Amygdala (tissue), 56 donors: ENCODE results near the gene TMEM131.
"Not testable (repeated sequence)": the region's sequence is repeated elsewhere in the genome, so short reads cannot be mapped to it uniquely, and the experiment has no call there.

Experiments used
- DNase-seq, 56 donors: peaks; one replicate each; lab custom pipeline; 2025; lab: John Stamatoyannopoulos, UW

TMEM131 gene

GRCh38 chr2:97869722-97870346 lies 125.9 kb downstream of the TMEM131 start:
- no peak for DNase-seq

GRCh38 chr2:97868986-97869721 lies 126.6 kb downstream of the TMEM131 start:
- peak in 1 of 56 donors; percentile 6 for DNase-seq

- no peak for DNase-seq
Measured at GRCh38 chr2:97863829-97864228, 131.9 kb downstream of the TMEM131 start.

- no peak for DNase-seq
Measured at GRCh38 chr2:97861177-97861576, 134.6 kb downstream of the TMEM131 start.

GRCh38 chr2:97858442-97858841 lies 137.3 kb downstream of the TMEM131 start:
- DNase-seq: no peak

- no peak for DNase-seq
Measured at GRCh38 chr2:97857553-97857952, 138.2 kb downstream of the TMEM131 start.

- DNase-seq: not testable (repeated sequence)
Measured at GRCh38 chr2:97853057-97853456, 142.7 kb downstream of the TMEM131 start.

- DNase-seq: no peak
Measured at GRCh38 chr2:97851172-97851571, 144.6 kb downstream of the TMEM131 start.

GRCh38 chr2:97849881-97850528 lies 145.7 kb downstream of the TMEM131 start:
- DNase-seq: no peak

- no peak for DNase-seq
Measured at GRCh38 chr2:97848306-97848705, 147.4 kb downstream of the TMEM131 start.

- DNase-seq: not testable (repeated sequence)
Measured at GRCh38 chr2:97846716-97847115, 149.0 kb downstream of the TMEM131 start.

- no peak for DNase-seq
Measured at GRCh38 chr2:97845818-97846217, 149.9 kb downstream of the TMEM131 start.

GRCh38 chr2:97845133-97845532 lies 150.6 kb downstream of the TMEM131 start:
- no peak for DNase-seq

GRCh38 chr2:97844311-97844859 lies 151.4 kb downstream of the TMEM131 start:
- no peak for DNase-seq

- no peak for DNase-seq
Measured at GRCh38 chr2:97840198-97840597, 155.6 kb downstream of the TMEM131 start.

GRCh38 chr2:97834610-97835009 lies 161.1 kb downstream of the TMEM131 start:
- DNase-seq: no peak

- no peak for DNase-seq
Measured at GRCh38 chr2:97831121-97831520, 164.6 kb downstream of the TMEM131 start.

GRCh38 chr2:97829255-97829654 lies 166.5 kb downstream of the TMEM131 start:
- DNase-seq: not testable (repeated sequence)

- DNase-seq: not testable (repeated sequence)
Measured at GRCh38 chr2:97827013-97827412, 168.7 kb downstream of the TMEM131 start.

GRCh38 chr2:97826266-97826847 lies 169.4 kb downstream of the TMEM131 start:
- DNase-seq: not testable (repeated sequence)

GRCh38 chr2:97824011-97824410 lies 171.7 kb downstream of the TMEM131 start:
- DNase-seq: not testable (repeated sequence)
